T-helper 17 cell (primary cell): ENCODE results near the gene CSHL1. TPM values are rescaled to one million over a fixed set of nuclear protein-coding genes. Genes with fewer than 3 reads are reported as not detected.

ENCODE experiments used
- ATAC-seq: fragments of 150-1000 bp; cut with Tn5 transposase; 2 replicates; pipeline ENCODE4 v1.10.0; 2021; ENCODE audit warnings: mild to moderate bottlenecking, moderate library complexity
- DNase-seq, 3 donors: peaks; one replicate each; pipeline versions ENCODE4 v3.0.0 to v3.0.0-alpha.2; 2020 to 2021
- H3K9me3 ChIP-seq: one replicate; pipeline ENCODE4 v1.7.0; 2013; ENCODE audit warnings: low read length, mild to moderate bottlenecking; ENCODE audit not compliant: control insufficient read depth, poor library complexity, severe bottlenecking
- H3K27ac Mint-ChIP-seq: one replicate; pipeline ENCODE4 v1.8.0; 2022; ENCODE audit warnings: mild to moderate bottlenecking, moderate library complexity, mixed read lengths
- H3K27me3 Mint-ChIP-seq: one replicate; pipeline ENCODE4 v1.8.0; 2022; ENCODE audit warnings: mixed read lengths
- H3K36me3 Mint-ChIP-seq: one replicate; pipeline ENCODE4 v1.8.0; 2022; ENCODE audit warnings: low read depth, mixed read lengths
- H3K4me1 Mint-ChIP-seq: one replicate; pipeline ENCODE4 v1.8.0; 2022; ENCODE audit warnings: mild to moderate bottlenecking, mixed read lengths
- H3K4me3 Mint-ChIP-seq: one replicate; pipeline ENCODE4 v1.8.0; 2022; ENCODE audit warnings: mild to moderate bottlenecking, moderate library complexity, mixed read lengths
- total RNA-seq, 4 donors: library from RNA in 2 of 4; stranded (reverse) in 2 of 4; gene quantifications; one replicate each; pipeline ENCODE4 v1.2.3 and lab custom pipeline; 2022 to 2026

Gene CSHL1
- total RNA-seq, 2 donors from 2014 or later, result not detected

DNA sequence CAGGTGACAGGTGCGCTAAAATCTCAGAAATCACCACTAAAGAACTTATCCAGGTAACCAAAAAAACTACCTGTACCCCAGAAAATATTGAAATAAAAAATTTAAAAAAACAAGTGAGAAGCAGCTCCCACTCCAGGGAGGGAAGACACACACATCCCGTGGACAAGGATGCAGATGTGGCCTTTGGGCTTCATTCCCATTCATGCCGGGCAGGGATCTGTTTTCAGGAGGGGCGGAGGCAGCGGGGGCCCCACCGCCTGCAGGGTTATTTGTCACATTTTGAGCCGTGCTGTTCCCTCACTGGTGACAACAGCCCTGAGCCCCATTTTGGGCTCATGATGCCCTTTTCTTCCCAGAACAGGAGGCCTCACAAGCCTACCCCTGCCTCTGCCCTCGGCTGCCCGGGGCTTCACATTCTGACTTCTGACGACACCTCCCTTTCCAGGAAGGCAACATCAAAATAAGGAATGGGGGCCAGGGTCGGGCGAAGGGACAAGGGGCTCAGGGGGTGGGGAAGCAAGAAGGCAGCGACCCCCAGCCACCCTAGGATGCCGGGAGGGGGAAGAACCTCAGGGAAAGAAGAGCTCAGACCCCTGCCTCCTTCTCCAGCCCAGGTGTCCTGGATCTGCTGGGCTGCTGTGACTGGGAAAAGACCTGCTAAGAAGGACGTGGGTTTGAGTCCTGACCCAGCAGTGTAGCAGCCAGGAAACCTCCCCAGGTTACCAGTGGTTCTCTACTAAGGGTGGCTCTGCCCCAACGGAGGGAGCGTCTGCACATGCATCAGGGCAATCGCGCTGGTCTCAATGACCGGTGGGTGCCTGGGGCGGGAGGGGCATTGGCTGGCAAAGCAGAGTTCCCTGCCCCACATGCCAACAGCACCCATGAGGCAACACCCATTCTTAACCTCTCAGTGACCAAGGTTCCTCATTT lies 23.4 kb upstream of the CSHL1 start:
- ATAC-seq, result no peak
- no peaks in the 10 kb centered on the region for H3K27me3 Mint-ChIP-seq
- DNase-seq, result no peak
- H3K4me3 Mint-ChIP-seq, result no peak overlapping the region
- no peak overlapping the region for H3K27ac Mint-ChIP-seq
- H3K9me3 ChIP-seq, result no peaks in the 10 kb centered on the region
- peaks cover 2% of the 10 kb centered on the region for H3K36me3 Mint-ChIP-seq
- H3K4me1 Mint-ChIP-seq, result peaks cover 29% of the 10 kb centered on the region

DNA sequence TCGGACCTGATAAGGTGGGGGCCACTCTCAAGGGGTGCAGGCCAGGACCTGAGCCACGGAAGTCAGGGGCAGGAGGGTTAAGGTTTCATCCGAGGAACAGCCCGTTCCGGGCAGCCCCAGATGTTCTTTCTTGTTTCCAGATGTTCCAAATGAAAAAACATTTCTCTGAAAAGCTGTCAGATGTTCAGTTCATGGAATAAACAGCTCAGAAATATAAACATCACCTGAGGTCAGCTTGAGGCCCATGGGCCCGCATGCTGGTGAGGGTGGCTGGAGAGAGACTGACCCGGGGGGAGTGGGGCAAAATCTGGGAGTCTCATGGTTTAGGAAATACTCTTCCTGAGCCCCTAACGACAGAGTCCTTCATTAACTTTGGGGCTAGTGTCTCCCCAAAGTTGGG lies 22.5 kb upstream of the CSHL1 start:
- H3K9me3 ChIP-seq, result no peaks in the 10 kb centered on the region
- no peak overlapping the region for H3K4me3 Mint-ChIP-seq

DNA sequence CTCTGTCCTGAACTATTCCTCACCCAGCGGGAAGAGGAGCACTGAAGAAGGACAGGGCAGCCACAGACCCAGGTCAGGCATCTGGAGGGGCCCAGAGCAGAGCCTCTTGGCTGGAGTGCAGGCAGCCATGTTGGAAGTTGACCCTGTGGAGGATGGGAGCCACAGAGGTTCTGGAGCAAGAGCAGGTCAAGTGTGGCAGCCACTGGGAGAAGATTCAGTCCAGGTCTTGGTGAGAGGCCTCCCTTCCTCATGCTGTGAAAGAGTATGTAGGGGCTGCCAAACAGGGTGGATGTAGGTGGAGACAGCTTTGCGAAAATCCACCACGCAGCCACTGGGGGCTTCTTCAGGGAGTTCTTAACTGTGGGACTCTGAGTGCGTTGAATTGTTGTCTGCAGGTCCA lies 21.7 kb upstream of the CSHL1 start:
- no peaks in the 10 kb centered on the region for H3K9me3 ChIP-seq
- Mint-ChIP-seq H3K36me3 (peaks cover 2% of the 10 kb centered on the region), H3K27me3 (no peaks in the 10 kb centered on the region), H3K4me1 (peaks cover 21% of the 10 kb centered on the region), H3K4me3 (peak overlapping the region; percentile 96), H3K27ac (peak overlapping the region; percentile 87)
- ATAC-seq (no peak), DNase-seq (no peak)

More for the DNA sequence above, 22.5 kb upstream of the CSHL1 start:
- no peak for DNase-seq
- H3K4me1 Mint-ChIP-seq, result peaks cover 25% of the 10 kb centered on the region
- ATAC-seq, result no peak
- H3K27me3 Mint-ChIP-seq, result no peaks in the 10 kb centered on the region
- H3K36me3 Mint-ChIP-seq, result peaks cover 2% of the 10 kb centered on the region
- peak overlapping the region; percentile 87 for H3K27ac Mint-ChIP-seq

DNA sequence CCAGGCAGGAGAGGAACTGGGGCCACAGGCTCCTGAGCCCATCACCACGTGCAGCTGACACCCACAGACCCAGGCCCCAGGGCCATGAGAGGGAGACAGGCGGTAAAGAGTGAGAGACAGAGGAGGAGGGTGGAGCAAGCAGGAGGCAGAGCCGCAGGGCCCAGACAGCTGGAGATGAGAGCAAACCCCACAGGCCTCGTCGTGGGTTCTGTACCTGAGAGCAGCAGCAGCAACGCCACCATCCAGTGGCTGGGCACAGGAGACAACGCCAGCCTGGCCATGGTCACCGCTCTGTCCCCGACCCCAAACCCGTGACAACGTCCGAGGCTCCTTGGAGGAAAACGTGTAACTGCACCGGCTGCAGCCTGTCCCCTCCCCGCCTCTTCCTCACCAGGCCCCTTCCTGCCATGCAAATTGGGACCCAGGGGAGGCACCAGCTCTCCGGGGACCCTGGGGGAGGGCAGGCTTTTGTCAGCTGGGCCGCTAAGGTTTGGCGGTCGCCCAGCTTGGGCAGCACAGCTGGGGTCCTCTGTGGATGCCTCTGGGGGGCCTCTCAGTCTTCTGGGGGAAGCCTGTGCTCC lies 21.0 kb upstream of the CSHL1 start, which contains the start of gene CD79B:
Gene CD79B, minus strand, starts transcription at position 351 of the 581 bp plus-strand sequence. Its CDS starts 70 bp downstream, at position 281.
- ATAC-seq (peak; percentile 76), DNase-seq (no peak)
- H3K9me3 ChIP-seq, result no peaks in the 10 kb centered on the region
- Mint-ChIP-seq H3K4me1 (peaks cover 21% of the 10 kb centered on the region), H3K27me3 (no peaks in the 10 kb centered on the region), H3K4me3 (peak within 1 kb of the TSS; percentile 96), H3K36me3 (peaks cover 2% of the 10 kb centered on the region), H3K27ac (peak within 1 kb of the TSS; percentile 87)

DNA sequence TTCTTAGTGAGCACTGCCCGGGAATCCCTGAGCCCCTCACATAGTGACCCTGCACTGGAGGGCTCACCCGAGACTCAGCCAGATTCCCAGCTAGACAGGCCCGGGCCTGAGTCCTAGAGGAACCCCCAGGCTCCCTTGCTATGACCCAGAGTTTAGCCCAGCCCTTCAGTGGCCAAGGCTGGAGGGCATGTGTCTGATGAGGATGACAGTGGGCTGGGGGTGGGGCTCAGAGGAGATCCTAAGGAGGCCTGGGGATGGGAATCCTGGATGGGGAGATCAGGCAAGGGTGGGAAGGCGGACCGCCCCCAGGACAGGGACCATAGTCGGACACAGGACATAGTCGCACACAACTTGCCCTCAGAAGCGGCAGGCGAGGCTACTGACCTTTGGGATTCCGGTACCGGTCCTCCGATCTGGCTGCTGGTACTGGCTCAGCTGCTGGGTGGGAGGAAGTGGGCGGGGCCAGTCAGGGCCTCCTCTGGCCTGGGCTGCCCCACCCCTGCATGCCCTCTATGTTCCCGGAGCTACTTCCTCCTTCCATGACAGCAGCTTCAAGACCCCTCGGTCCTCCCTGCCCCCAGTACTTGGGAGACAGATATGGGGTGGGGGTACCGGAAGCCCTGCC lies 20.0 kb upstream of the CSHL1 start:
- H3K27me3 Mint-ChIP-seq, result no peaks in the 10 kb centered on the region

DNA sequence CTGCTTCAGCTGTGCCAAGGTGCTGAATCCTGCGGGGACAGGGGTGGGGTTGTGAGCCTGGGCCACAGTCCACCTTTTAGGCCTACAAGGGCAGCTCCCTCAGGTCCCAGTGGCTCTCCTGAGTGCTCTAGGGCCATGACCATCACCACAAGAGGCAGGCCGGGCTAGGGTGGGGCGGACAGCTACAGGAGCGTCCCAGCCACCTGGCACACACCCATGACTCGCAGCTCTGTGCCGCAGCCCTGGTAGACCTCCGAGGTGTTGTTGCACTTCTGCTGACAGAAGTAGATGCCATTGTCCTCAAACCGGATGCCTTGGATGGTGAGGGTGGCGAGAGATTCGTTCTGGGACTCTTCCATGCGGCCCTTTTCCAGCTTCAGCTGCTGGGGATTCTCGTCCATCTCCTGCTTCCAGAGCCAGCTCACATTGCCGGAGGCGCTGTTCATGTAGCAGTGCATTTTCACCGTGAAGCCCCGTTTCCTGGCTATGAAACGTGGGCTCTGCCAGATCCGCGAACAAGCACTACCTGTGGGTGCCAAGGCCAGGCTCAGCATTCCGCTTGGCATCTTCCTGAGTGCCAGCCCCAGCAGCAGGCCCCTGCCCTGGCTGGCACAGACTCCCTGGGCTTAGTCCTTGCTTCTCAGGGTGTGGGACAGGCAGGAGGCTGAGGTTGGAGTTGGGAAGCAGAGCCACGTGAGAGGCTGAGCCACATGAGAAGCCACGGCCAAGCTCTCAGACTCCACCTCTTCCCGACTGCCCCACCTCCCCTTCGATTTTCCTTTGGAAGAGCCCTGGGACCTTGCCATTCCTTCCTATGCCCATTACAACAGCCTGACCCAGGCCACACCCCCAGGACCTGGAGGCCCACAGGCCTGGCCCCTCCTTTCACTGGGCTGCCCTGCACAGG lies 19.1 kb upstream of the CSHL1 start:
- DNase-seq (no peak), ATAC-seq (no peak)
- peak overlapping the region; percentile 96 for H3K4me3 Mint-ChIP-seq
- H3K27me3 Mint-ChIP-seq, result no peaks in the 10 kb centered on the region
- H3K9me3 ChIP-seq, result no peaks in the 10 kb centered on the region
- peaks cover 18% of the 10 kb centered on the region for H3K4me1 Mint-ChIP-seq
- peak overlapping the region; percentile 87 for H3K27ac Mint-ChIP-seq
- H3K36me3 Mint-ChIP-seq, result no peaks in the 10 kb centered on the region

More for the DNA sequence above, 20.0 kb upstream of the CSHL1 start:
- peak; percentile 23 to 59 (median 54) for DNase-seq
- Mint-ChIP-seq H3K4me1 (peaks cover 19% of the 10 kb centered on the region), H3K36me3 (peaks cover under 1% of the 10 kb centered on the region), H3K27ac (peak overlapping the region; percentile 87), H3K4me3 (peak overlapping the region; percentile 96)
- H3K9me3 ChIP-seq, result no peaks in the 10 kb centered on the region
- ATAC-seq, result peak; percentile 74

DNA sequence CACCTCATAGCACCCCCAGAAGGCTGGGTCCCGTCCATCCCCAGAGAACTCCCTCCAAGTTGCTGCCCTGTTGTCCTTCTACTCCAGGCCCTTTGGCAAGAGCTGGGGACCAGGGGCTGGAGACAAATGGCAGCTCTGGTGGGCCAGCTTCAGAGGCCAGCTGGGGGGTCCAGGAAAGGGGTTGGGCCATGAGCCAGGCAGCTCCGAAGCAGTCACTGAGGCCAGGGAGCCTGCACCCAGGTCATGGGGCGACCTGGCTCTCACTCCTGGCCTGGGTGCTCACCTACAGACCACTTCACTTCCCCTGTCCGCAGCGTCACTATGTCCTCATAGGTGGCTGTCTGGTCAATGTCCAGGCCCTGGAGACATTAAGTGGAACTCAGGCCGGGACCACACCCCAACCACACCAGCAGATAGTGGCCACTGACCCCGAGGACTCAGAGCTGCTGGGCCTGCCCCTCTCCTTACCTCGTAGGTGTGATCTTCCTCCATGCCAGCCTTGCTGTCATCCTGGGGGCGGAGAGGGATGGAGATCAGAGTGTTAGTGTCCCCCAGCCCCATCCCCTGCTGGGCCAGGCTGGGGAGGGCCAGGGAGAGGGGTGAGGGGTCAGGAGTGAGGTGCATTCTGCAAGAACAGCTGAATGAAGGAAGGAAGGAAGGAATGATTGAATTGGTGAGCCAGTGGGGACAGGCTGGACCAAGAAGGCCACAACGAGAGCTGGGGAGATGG lies 18.1 kb upstream of the CSHL1 start:
- Mint-ChIP-seq H3K36me3 (no peaks in the 10 kb centered on the region), H3K27ac (no peak overlapping the region), H3K4me1 (peaks cover 18% of the 10 kb centered on the region), H3K27me3 (no peaks in the 10 kb centered on the region), H3K4me3 (peak overlapping the region; percentile 69)
- H3K9me3 ChIP-seq, result no peaks in the 10 kb centered on the region
- no peak for ATAC-seq
- DNase-seq, result no peak

DNA sequence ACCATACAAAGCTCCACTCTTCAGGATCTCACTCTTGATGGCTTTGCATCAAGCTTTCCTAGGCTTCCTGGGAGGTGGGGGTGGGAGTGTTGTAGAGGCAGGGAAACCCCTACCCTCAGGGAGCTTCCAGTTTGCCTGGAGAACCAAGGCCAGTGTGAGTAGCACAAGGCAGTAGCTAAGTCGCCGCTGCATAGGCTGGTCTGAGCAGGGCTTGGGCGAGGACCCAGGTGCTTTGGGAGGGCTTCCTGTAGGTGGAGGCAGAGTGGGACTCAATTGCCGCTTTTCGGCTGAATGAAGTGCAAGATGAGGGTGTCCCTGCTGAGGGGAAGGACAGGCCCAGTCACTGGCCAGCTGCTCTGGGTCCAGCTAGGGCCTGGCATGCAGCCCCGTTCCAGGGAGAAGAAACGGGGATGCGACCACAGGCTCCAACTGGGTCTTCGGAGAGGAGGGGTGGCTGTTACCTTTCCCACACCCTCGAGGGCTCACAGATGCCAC lies 17.2 kb upstream of the CSHL1 start:
- no peaks in the 10 kb centered on the region for H3K36me3 Mint-ChIP-seq
- H3K4me3 Mint-ChIP-seq, result no peak overlapping the region
- DNase-seq (no peak), ATAC-seq (no peak)
- H3K9me3 ChIP-seq, result no peaks in the 10 kb centered on the region
- peaks cover 18% of the 10 kb centered on the region for H3K4me1 Mint-ChIP-seq
- no peaks in the 10 kb centered on the region for H3K27me3 Mint-ChIP-seq
- H3K27ac Mint-ChIP-seq, result no peak overlapping the region

DNA sequence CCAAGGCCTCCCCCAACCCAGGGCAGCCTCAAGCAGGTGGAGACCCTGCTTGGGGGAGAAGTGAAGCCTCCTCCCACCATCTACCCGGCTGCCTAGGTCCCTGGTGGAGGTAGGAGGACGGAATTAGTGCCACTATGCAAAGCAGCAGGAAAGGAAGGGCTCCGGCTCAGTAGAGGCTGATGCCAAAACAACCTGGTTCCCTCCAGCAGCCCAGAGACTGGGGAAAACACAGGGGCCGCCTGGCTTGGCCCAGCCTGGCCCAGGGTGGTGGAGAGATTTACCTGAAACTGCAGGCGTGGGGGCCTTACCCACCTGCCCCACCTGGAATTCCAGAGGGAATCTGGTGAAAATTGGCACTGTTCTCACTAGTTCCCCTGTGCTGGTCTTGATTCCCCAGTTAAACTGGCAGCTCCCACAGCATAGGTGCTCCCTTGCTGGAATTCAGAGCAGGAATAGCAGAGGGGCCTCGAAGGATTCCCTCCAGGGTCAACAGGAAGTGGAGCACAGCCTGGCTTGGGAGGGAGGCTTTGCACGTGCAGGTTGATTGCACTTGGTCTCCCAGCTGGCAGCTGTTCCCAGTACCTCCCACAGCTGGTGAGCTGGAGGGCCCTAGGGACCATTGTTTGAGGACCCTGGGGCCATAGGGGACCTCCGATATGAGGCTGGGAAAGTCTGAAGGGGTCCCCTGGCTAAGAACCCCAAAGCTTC lies 16.6 kb upstream of the CSHL1 start:
- Mint-ChIP-seq H3K27ac (no peak overlapping the region), H3K4me1 (peaks cover 18% of the 10 kb centered on the region), H3K36me3 (no peaks in the 10 kb centered on the region), H3K4me3 (no peak overlapping the region), H3K27me3 (no peaks in the 10 kb centered on the region)
- ATAC-seq (no peak), DNase-seq (no peak)
- no peaks in the 10 kb centered on the region for H3K9me3 ChIP-seq

DNA sequence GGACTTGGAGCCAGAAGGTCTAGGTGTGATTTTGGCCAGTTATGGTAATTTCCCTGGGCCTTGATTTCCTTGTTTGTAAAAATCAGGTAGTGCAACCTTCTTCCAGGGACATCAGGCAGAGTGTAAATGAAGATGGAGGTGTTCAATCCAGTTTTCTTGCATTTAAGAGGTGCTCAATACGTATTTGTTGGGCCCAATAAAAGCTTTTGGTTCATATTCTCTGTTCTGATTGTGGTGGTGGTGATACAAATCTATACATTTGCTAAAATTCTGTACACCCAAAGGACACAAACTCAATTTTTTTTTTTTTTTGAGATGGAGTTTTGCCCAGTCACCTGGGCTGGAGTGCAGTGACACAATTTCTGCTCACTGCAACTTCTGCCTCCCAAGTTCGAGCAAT lies 15.1 kb upstream of the CSHL1 start:
- no peaks in the 10 kb centered on the region for H3K9me3 ChIP-seq
- Mint-ChIP-seq H3K36me3 (no peaks in the 10 kb centered on the region), H3K4me1 (peaks cover 13% of the 10 kb centered on the region), H3K4me3 (no peak overlapping the region), H3K27me3 (no peaks in the 10 kb centered on the region), H3K27ac (no peak overlapping the region)
- ATAC-seq, result no peak
- DNase-seq, result no peak

DNA sequence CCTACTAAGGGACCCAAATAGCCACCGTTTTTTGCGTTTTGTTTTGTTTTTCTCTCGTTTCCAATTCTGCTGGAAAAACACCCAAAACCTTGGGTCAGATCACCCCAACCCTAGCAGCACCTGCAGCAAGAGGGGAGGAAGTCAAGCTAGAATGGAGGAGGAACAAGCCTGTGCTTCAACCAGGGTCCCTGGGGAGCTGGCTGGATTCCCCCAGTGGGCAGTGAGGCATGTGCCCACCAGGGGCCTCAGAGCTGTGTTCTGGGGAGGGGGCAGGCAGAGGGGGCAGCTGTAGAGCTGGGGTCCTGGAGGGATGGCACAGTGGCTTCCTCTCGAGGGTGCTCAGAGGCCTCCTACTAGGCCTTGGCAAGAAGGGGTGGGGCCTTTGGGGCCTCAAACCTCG lies 14.6 kb upstream of the CSHL1 start:
- DNase-seq (no peak), ATAC-seq (peak; percentile 64)
- no peaks in the 10 kb centered on the region for H3K9me3 ChIP-seq
- no peaks in the 10 kb centered on the region for H3K27me3 Mint-ChIP-seq
- H3K4me3 Mint-ChIP-seq, result no peak overlapping the region
- no peak overlapping the region for H3K27ac Mint-ChIP-seq
- H3K36me3 Mint-ChIP-seq, result no peaks in the 10 kb centered on the region
- peaks cover 8% of the 10 kb centered on the region for H3K4me1 Mint-ChIP-seq
